IPS-NIHi11 (cell line): ENCODE data around the gene DIP2C.
"Not testable (repeated sequence)": the region's sequence is repeated elsewhere in the genome, so short reads cannot be mapped to it uniquely, and the experiment has no call there.

ENCODE experiments used
- DNase-seq: peaks from one replicate; pipeline ENCODE4 v3.0.0; 2012; ENCODE audit warnings: mixed read lengths, low spot score

DIP2C gene

DNA sequence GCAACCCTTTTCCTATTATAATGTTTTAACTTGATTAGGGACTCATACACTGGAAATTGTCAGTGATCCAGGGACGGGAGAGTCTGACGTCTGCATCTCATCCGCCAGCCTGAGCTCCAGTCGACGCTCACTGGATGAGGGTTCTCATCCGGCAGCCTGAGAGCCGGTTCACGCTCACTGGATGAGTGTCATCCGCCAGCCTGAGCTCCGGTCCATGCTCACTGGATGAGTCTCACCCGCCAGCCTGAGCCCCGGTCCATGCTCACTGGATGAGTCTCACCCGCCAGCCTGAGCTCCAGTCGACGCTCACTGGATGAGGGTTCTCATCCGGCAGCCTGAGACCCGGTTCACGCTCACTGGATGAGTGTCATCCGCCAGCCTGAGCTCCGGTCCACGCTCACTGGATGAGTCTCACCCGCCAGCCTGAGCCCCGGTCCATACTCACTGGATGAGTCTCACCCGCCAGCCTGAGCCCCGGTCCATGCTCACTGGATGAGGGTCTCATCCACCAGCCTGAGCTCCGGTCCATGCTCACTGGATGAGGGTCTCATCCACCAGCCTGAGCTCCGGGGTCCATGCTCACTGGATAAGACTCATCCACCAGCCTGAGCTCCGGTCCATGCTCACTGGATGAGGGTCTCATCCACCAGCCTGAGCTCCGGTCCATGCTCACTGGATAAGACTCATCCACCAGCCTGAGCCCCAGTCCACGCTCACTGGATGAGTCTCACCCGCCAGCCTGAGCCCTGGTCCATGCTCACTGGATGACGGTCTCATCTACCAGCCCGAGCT, 209.6 kb downstream of the DIP2C start:
- DNase-seq, result not testable (repeated sequence)

DNA sequence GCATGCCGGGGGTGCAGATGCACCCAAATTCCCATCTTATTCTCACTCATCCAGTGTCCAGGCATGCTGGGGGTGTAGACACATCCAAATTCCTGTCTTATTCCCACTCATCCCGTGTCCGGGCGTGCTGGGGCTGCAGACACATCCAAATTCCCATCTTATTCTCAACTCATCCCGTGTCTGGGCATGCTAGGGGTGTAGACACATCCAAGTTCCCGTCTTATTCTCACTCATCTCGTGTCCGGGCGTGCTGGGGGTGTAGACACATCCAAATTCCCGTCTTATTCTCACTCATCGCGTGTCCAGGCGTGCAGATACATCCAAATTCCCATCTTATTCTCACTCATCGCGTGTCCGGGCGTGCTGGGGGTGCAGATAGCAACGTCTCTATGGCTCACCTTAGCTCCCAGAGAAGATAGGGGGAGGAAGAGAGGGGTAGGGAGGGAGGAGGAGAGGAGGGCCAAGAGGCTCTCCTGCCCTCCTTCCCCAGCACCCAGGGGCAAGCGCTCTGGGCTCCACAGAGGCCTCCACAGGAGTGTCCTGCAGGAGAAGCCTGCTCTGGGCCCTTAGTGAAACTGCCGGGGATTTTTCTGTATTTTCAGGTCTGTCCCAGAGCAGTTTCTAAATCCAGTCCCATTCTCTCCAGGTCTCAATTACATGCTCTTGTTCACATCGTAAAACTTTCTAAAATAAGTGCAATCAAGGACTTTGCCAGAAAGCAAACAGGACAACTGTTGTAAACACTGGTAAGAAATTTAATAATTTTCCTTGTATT, 210.8 kb downstream of the DIP2C start:
- DNase-seq, result no peak

DNA sequence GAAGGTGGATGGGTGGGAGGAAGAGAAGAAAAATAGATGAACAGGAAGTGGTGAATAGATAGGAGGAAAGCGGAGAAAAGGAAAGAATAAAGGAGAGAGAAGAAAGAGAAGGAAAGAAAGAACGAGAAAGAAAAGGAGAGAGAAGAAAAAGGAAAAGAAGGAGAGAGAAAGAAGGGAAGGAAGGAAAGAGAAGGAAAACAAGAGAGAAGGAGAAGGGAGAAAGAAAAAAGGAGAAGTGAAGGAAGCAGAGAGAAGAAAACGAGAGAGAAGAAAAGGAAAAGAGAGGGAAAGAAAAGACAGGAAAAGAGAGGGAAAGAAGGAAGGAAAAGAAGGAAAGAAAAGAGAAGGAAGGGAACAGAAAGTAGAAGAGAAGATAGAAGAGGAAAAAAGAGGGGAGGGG, 211.8 kb downstream of the DIP2C start:
- no peak for DNase-seq

DNA sequence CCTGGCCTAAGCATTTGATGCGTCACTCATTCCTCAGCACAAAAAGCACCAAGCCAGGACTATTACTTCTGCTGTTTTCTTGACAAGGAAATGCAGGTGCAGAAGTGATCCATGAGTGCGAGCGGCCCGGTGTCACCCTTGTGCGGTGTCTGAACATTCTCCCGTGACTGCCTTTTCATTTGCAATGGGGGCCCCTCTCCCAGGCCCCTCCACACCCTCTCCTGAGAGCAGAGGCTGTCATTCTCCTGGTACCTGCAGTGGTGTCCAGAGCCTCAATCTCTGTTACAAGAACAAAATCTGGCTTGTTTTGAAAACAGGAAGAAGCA, 213.1 kb downstream of the DIP2C start:
- no peak for DNase-seq

DNA sequence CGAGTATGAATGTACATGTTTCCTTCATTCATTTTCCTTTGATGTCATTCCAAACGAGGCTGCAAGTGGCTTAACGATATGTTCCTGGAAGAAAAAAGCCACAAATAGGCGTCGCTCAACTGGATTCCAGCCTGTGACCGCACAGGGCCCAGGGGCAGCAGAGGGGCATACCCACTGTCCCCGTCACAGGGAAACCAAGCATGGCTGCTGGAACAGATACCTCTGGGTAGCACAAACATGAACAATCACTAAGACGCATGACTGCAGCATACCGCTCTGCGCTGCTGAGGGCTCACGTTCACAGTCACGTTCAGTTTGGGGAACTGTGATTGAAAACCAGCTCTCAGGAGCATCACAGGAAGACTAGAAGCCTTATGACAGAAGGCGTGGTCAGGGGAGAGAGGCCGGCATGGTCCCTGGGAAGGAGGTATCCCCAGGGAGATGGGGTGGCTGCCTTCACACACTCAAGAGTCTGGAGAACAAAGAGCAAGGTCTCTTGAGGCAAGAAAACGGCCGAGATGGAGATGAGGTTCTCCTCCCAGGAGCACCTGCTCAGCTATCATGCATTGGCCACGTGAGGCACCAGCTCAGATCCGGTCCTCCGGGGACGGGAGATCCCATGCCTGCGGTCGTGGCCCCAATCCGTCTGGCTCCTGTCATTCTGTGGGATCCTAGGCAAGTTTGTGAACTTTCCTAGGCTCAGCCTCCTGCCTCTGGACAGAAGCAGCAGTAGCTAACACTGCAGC, 213.6 kb downstream of the DIP2C start:
- no peak for DNase-seq

DNA sequence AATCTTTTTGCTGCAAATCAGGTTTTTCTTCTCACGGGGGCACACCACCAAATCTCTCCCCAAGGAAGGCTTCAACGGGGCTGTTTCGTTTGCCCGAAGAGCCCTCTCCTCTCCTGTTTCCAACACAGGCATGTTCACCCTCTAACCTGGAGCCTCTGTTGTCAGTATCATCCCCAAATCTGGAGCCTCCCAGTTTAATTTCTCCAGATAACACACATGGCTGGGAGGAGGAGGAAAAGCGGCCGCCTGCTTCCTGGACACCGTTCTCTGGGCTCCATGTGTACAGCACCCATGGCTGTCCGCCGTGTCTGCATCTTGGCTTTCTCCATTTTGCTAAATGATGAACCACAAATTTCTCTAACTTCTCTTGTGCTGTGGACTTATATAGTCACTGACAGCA, 214.5 kb downstream of the DIP2C start:
- DNase-seq, result no peak

DNA sequence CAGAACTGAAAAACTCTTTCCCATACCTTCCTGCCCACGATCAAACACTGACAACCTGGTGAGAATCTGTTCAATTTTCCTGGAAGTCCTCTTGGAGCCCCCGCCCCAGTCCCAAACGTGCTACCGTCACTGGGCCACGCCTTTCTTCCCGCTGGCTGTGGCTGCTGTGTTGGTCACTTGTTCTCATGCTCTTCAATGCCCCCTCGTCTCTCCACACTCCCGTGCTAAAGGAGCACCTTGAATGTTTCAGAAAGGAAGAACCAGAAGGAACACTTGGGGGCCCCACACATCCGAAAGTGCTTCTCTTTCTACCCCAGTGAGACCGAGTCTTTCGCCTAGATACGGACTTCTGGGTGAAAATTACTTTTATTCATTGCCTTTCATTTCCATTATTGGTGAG, 215.1 kb downstream of the DIP2C start:
- no peak for DNase-seq

DNA sequence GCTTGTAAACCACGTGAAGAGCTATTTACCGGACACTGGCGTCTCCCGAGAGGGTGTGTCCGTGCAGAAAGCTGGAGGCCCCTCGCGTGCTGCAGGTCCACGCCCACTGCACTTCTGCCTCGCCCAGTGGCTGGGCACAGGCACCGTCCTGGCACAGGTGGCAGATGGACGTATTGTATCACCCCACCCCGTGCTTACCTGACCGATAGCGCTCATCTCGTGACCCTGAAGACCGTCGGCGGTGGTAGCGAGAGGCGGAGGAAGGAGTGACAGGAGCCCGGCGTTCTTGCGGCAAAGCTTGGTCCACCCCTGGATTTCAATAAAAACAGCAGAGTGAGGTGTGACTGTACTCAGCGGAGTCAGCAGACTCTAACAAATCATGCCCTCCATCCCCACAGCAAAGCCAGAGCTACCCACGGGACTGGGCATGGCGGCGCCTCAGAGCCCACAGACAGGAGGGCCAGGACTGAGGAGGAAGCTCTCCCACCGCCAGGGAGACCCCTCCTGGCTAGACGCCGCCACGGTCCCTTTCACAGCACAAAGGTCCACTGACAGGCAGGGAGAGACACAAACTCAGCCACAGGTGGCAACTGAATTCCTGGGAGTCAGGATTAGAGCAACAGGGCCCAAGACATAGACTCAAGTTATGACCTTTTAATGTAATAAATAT, 217.1 kb downstream of the DIP2C start:
- DNase-seq, result no peak

DNA sequence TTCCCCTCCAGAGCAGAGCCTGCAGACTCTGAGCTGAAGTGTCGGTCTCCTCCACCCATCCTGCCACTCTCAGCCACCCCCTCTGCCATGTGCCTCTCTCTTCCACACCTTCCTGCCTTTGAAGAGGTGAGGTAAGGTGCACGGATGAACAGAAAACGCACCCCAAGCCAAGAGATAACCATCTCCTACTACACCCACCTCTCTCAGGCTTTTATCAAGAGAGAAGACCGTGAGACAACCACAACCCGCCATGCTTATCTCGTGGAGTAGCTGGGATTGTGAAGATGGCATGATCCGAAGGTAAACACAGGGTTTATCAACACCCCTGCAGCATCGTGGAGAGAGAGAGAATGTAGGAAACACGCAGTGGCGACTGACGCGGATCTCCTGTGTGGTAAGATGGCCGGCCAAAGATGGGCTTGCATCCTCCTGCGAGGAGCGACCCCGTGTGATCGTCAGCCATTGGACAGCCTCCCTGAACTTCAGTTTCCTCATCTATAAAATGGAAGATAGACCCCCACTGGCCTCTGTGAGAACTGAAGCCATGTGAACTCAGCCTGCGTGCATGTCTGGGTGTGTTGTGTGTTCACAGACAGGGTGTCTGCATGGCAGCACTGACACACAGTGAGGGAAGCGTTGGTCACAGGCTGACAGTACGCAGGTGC, 219.0 kb downstream of the DIP2C start:
- no peak for DNase-seq

DNA sequence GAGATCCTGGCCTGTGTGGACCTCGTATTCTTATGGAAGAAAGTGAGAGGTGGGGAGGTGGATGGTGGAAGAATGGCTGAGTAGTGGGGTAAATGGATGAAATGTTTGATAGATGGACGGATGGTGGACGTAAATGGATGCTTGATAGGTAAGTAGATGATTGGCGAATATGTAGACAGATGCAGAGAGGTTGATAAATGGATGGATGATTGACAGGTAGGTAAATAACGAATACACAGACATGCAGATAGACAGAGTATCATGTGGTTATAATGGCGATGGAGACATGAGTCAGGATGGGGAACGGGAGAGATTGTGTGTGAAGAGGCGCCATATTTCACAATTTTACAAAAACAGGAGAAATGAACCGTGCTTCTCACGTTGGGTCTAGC, 219.5 kb downstream of the DIP2C start:
- no peak for DNase-seq

DNA sequence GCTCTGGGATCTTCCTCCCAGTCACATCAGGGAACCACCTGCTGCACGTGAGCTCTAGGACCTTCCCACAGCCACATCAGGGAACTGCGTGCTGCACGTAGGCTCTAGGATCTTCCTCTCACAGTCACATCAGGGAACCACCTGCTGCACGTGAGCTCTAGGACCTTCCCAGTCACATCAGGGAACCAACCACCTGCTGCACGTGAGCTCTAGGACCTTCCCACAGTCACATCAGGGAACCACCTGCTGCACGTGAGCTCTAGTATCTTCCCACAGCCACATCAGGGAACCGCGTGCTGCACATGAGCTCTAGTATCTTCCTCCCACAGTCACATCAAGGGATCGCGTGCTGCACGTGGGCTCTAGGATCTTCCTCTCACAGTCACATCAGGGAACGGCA, 229.7 kb downstream of the DIP2C start:
- DNase-seq, result no peak

DNA sequence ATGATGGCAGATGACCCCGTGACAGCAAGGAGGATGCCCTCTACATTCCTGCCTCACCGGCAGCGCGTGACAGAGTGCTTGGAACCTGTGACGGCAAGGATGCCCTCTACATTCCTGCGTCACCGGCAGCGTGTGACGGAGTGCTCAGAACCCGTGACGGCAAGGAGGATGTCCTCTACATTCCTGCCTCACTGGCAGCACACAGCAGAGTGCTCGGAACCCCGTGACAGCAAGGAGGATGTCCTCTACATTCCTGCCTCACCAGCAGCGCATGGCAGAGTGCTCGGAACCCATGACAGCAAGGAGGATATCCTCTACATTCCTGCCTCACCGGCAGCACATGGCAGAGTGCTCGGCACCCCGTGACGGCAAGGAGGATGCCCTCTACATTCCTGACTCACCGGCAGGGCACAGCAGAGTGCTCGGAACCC, 231.0 kb downstream of the DIP2C start:
- DNase-seq, result no peak

DNA sequence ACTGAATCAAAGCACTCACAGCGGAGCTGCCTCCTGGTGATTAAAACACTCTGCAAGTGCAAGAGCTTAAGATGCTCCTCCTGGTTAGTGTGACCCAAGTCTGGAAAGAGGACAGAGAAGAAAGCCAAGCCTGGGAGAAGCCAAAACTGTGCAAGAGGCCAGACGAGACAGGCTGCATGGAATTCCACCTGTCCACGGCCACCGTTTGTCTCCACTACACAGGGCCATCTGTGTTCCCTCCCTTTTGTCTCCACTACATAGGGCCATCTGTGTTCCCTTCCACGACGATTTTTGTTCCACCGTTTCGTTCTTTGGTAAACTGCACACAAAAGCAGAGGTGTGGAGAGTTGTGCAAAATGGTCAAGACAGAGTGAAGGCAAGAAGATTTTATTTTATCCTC, 233.0 kb downstream of the DIP2C start:
- DNase-seq, result no peak

DNA sequence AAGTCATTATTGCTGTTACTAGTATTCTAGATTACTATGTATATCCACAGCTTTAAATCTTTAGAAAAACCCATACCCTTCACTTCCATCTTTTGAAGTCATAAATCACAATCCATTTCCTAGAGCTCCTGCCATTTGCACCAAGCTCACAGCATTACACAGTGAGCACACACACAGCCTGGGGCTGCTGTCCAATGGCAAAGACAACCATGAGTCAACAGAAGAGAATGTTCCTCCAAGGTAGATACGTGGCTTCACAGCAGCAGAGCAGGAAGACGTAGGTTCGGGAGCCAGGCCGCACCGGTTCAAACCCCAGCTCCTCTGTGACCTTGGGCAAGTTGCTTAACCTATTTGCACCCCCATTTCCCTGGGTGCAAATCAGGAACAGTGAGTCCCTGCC, 234.6 kb downstream of the DIP2C start:
- DNase-seq, result no peak

DNA sequence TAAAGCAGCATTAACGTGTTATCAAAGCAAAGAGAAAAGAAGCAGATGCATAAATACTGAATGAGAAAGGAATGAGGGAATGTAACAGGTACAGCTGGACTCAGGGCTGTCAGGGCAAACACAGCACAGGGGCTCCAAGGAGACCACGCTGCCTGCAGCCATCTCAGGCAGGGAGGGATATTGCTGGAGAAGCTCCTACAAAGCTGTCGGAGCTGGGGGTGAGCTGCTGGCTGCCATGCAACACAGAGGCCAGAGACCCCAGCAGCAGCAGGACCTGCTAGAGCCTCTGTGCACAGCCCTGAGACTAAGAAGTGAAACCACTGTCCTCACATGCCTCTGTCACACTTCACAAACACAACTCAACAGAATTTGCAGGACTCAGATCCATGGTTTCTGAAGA, 235.8 kb downstream of the DIP2C start:
- DNase-seq, result no peak

DNA sequence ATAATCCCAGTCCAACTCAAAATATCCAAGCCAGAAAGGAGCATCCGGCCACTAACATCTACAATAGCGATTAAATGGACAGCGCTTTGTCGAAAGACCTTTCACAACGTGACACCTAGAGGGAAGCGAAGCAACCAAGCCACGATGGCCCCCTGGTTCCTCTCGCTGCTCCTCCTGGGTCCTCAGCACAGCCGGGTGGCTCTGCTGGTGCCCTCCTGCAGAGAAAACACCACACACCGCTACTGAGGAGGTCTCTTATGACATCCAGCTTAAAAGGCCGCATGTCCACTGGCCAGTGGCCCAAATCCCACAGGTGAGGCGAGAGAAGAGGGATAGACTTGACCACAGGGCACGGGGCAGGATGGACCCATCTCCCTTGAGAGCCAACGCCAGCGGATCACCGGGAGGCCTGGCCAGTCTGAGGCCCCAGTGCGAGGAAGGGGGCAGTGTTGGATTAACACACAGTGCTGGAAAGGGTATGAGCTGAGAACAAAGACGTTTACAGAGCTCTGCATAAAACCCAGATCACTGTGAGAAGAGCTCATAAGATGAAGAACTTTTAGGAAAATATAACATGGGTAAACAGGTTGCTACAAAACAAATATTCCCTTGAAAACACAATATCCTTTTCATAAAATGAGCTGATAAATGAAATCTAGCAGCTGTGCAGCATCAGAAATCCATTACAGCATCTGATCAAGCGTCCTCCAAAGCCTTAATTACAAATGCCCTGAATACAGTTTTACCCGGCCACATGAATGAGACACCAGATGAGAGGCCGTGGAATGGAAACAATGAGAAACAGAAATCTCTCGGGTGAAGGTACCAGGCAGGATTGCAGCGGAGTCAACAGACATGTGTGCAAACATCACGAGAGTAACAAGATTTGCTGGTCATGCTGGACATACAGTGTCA, 236.7 kb downstream of the DIP2C start:
- no peak for DNase-seq

DNA sequence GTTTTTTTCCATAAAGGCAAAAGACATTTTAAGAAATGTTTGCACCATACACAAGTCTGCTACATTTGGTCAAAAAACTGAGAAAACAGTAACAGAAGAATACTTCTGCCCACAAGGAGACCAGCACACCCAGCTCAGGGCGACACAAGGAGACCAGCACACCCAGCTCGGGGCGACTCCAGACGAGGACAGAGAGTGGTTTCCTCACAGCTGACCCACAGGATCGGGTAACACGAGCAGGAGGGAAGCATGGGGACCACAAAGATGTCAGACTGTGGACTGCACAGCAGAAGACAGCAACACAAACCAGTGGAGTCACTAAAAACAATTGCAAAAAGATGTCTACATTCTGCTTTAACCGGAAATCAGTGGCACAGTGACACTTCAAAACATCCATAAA, 237.6 kb downstream of the DIP2C start:
- DNase-seq, result no peak

DNA sequence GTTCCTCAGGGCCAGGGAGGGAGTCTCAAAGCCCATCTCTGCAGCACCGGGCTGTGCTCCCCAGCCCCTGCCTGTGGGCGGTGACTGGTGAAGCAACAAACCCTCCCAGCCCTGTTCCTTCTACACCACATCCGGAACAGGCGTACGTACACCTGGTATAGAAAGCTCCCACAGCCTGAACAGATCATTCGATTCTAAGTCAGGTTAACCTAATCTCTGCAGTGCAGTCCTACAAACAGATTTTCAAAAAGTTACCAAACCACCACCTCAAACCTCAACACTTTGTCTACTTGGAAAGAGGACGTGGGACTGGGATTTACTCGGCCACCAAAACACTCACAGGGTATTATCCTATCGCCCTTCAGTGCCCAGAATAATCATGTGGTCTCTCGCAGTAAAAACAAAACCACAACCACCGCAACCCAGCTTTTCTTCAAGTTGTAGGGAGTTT, 238.4 kb downstream of the DIP2C start:
- DNase-seq, result no peak

DNA sequence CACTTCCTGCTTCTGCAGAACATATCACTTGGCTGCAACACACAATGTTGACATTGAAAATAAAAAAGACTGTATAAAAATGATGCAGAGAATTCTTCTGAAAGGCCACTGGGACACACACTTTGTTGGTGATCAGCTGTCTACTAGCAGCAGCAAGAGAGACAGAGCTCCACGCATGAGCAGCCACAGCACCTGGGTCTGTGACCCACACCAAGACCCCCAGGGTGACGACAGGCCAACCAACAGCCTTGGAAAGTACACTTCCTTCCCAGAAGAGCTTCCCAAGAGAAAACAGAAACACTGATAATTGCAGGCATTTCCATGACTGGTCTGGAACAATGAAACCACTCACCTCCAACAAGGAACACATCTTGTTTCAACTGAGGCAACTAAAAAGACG, 239.0 kb downstream of the DIP2C start:
- no peak for DNase-seq

DNA sequence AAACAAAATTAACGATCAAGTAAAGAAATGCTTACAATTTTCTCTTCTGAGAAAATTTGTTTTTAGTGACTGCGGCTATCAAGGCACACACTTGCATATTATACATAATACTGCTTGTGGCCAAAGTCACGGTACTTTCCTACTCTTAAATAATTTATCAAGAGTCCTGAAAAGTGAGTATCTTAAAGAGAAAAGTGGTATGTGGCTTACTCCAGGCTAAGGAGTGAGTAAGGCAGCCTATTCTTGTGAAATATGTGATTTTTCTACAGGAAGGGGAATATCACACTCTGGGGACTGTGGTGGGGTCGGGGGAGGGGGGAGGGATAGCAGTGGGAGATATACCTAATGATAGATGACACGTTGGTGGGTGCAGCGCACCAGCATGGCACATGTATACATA, 240.1 kb downstream of the DIP2C start:
- DNase-seq, result not testable (repeated sequence)

DNA sequence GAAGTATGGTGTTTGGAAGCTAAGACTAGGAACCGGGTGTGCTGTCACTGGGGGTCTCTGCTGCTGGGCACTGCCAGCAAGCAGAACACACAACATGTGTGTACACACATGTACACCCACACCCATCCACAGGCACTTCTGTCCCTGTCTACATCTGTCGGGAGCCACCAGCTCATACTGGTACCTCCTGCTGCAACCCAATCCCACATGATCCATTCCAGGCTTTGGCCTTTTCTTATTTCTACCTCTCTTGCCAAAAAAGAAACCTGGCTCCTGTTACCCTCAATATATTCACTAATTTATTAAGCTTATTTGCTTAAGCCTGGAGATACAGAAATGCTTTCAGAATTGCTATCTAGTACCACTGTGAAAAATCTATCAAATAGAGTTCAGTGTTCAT, 246.0 kb downstream of the DIP2C start:
- DNase-seq, result no peak
